Measurements from ENCODE around the gene DNAJC8.

Gene DNAJC8

DNA sequence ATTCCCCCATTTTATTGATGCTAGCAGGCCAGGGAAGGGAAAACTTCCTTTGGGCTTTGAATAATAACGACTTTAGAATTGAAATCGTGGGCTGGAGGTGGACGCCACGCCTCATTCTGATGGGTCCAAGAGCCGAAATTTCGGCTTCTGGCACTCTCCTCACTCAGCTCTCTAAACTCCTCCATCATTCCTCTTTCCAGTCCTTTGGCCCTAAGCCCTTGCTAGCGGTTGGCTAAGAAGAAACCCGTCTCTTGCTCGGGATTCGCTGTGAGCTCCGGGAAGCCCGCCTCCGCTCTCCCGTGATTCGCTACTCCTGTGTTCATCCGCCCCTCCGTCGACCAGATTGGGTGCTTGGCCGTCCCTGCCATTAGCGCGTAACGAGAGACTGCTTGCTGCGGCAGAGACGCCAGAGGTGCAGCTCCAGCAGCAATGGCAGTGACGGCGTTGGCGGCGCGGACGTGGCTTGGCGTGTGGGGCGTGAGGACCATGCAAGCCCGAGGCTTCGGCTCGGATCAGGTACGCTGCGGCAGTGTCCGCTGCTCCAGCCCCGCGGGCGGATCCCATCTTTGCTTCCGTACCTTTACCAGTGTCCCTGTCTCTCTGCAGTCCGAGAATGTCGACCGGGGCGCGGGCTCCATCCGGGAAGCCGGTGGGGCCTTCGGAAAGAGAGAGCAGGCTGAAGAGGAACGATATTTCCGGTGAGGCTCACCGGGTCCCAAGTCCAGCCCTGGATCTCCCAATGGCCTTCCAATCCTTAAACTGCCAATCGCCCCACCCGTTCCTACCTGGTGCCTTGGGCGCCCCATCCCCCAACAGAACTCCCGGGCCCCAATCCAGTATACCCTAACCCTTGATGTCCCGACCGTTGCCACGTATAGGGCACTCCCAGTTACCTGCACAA lies 3.2 kb upstream of the DNAJC8 start, which contains the start of gene ATP5IF1:
ATP5IF1 (plus strand) TSS at position 370 of the 901 bp plus-strand sequence; CDS start at position 430, 60 bp downstream.
- CTCF ChIA-PET, result interaction anchor here (1.5 to 3.2 kb wide), 3 partner anchors 13 to 93 kb away, joined by 4 to 12 read pairs (median 8); partner anchors contain the start of gene MED18
- Histone ChIP-seq H3K27ac (ENCODE audit: insufficient read depth in 1 of 2, low read depth in 1 of 2, low read length in 2 of 2, poor library complexity in 1 of 2, severe bottlenecking in 2 of 2) (peak within 1 kb of the TSS; percentile 69 to 88), H3K36me3 (ENCODE audit: control insufficient read depth in 4 of 4, insufficient read depth in 4 of 4, low read length in 3 of 4) (peaks cover 2 to 19% (median 12%) of the 10 kb centered on the region in 4 experiments), H3K9me3 (ENCODE audit: control extremely low read depth in 1 of 5, control insufficient read depth in 4 of 5, insufficient read depth in 2 of 5, low read depth in 1 of 5, low read length in 4 of 5) (no peaks in the 10 kb centered on the region), H3K4me1 (ENCODE audit: control extremely low read depth in 1 of 4, control insufficient read depth in 4 of 4, insufficient read depth in 4 of 4, low read length in 3 of 4) (peaks cover 16 to 43% (median 30%) of the 10 kb centered on the region in 4 experiments), H3K27me3 (replicated peaks in 2 of 5; ENCODE audit: control insufficient read depth in 4 of 5, insufficient read depth in 5 of 5, low read length in 4 of 5) (no peaks in the 10 kb centered on the region), H3K4me3 (ENCODE audit: control insufficient read depth in 1 of 7, extremely low read depth in 1 of 7, insufficient read depth in 4 of 7, low read depth in 2 of 7, low read length in 6 of 7) (peak within 1 kb of the TSS; percentile 73 to 99 (median 96))
- peak; percentile 97 to 98 (median 98) for DNase-seq
- WGBS (ENCODE audit: insufficient coverage), result 0% methylated on average over 46 of the region's 60 CpGs
- POLR2A ChIA-PET, result no interaction called here

DNA sequence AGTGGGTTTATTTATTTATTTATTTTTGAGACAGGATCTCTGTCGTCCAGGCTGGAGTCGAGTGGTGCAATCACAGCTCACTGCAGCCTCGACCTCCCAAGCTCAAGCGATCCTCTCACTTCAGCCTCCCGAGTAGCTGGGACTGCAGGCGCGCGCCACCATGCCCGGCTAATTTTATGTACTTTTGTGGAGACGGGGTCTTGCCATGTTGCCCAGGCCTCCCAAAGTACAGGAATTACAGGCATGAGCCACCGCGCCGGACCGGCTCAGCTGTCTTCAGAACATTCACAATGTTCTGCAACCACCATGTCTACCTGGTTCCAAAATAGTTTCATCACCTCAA lies 406 bp upstream of the DNAJC8 start:
- DNase-seq, result no peak
- Histone ChIP-seq H3K27me3 (replicated peaks in 2 of 5; ENCODE audit: control insufficient read depth in 4 of 5, insufficient read depth in 5 of 5, low read length in 4 of 5) (no peaks in the 10 kb centered on the region), H3K9me3 (ENCODE audit: control extremely low read depth in 1 of 5, control insufficient read depth in 4 of 5, insufficient read depth in 2 of 5, low read depth in 1 of 5, low read length in 4 of 5) (no peaks in the 10 kb centered on the region), H3K27ac (ENCODE audit: insufficient read depth in 1 of 2, low read depth in 1 of 2, low read length in 2 of 2, poor library complexity in 1 of 2, severe bottlenecking in 2 of 2) (peak overlapping the region in 1 of 2 experiments; percentile 98), H3K4me1 (ENCODE audit: control extremely low read depth in 1 of 4, control insufficient read depth in 4 of 4, insufficient read depth in 4 of 4, low read length in 3 of 4) (peaks cover 16 to 49% (median 31%) of the 10 kb centered on the region in 4 experiments), H3K4me3 (ENCODE audit: control insufficient read depth in 1 of 7, extremely low read depth in 1 of 7, insufficient read depth in 4 of 7, low read depth in 2 of 7, low read length in 6 of 7) (peak overlapping the region in 4 of 7 experiments; percentile 92 to 100 (median 99)), H3K36me3 (ENCODE audit: control insufficient read depth in 4 of 4, insufficient read depth in 4 of 4, low read length in 3 of 4) (peaks cover 6 to 28% (median 11%) of the 10 kb centered on the region in 4 experiments)
- CTCF ChIA-PET, result interaction anchor here (1.7 kb wide), 1 partner anchor 142 kb away, joined by 4 read pairs; no protein-coding TSS in a partner anchor
- WGBS (ENCODE audit: insufficient coverage), result 71% methylated on average over 10 of the region's 14 CpGs
- POLR2A ChIA-PET, result no interaction called here

DNA sequence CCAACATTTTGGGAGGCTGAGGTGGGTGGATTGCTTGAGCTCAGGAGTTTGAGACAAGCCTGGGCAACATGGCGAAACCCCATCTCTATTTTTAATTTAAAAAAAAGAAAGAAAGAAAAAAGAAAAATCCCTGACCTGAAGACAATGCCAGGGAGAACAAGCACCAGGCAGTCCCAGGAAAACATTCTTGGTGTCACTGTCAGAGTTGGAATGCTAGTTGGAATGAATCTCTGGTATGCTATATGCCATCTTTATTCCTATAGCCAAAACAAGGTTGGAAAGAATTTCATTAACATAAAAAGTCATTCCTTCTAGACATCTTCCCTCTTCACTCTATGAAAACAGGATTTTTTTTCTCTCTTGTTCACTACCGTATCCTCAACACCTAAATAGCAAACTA lies 2.8 kb downstream of the DNAJC8 start:
- CTCF ChIA-PET, result interaction anchor here (0.6 kb wide), 1 partner anchor 456 kb away, joined by 3 read pairs; no protein-coding TSS in a partner anchor

DNA sequence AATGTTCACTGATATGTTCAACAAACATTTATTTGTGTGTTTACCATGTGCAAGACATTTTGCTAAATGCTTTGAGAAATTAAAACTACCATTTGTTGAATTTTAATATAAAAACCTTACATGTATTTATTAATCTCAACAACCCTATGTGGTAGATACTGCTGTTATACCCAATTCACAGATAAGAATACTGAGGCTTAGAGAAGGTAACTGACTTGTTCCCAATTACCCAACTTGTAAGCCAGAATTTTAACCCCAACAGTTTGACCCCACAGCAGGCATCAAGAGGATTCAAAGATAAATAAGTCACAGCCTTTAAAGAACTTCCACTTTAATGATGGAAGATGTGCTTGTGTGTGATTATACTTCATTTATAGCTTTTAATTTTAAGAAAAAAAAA lies 3.7 kb downstream of the DNAJC8 start:
- H3K4me1 ChIP-seq (ENCODE audit: control extremely low read depth in 1 of 4, control insufficient read depth in 4 of 4, insufficient read depth in 4 of 4, low read length in 3 of 4), result peaks cover 6 to 22% (median 18%) of the 10 kb centered on the region in 4 experiments
- CTCF ChIA-PET, result interaction anchor here (0.6 to 0.7 kb wide), 2 partner anchors 129 to 455 kb away, joined by 3 read pairs; no protein-coding TSS in a partner anchor
- no peaks in the 10 kb centered on the region for H3K9me3 ChIP-seq (ENCODE audit: control extremely low read depth in 1 of 5, control insufficient read depth in 4 of 5, insufficient read depth in 2 of 5, low read depth in 1 of 5, low read length in 4 of 5)
- DNase-seq, result no peak
- H3K27ac ChIP-seq (ENCODE audit: insufficient read depth in 1 of 2, low read depth in 1 of 2, low read length in 2 of 2, poor library complexity in 1 of 2, severe bottlenecking in 2 of 2), result no peak overlapping the region
- POLR2A ChIA-PET, result no interaction called here
- H3K36me3 ChIP-seq (ENCODE audit: control insufficient read depth in 4 of 4, insufficient read depth in 4 of 4, low read length in 3 of 4), result peaks cover 10 to 53% (median 29%) of the 10 kb centered on the region in 4 experiments
- no peaks in the 10 kb centered on the region for H3K27me3 ChIP-seq (replicated peaks in 2 of 5; ENCODE audit: control insufficient read depth in 4 of 5, insufficient read depth in 5 of 5, low read length in 4 of 5)
- H3K4me3 ChIP-seq (ENCODE audit: control insufficient read depth in 1 of 7, extremely low read depth in 1 of 7, insufficient read depth in 4 of 7, low read depth in 2 of 7, low read length in 6 of 7), result no peak overlapping the region

More for the DNA sequence above, 2.8 kb downstream of the DNAJC8 start:
- POLR2A ChIA-PET, result no interaction called here
- Histone ChIP-seq H3K4me3 (ENCODE audit: control insufficient read depth in 1 of 7, extremely low read depth in 1 of 7, insufficient read depth in 4 of 7, low read depth in 2 of 7, low read length in 6 of 7) (no peak overlapping the region), H3K4me1 (ENCODE audit: control extremely low read depth in 1 of 4, control insufficient read depth in 4 of 4, insufficient read depth in 4 of 4, low read length in 3 of 4) (peaks cover 6 to 23% (median 18%) of the 10 kb centered on the region in 4 experiments), H3K27me3 (replicated peaks in 2 of 5; ENCODE audit: control insufficient read depth in 4 of 5, insufficient read depth in 5 of 5, low read length in 4 of 5) (no peaks in the 10 kb centered on the region), H3K36me3 (ENCODE audit: control insufficient read depth in 4 of 4, insufficient read depth in 4 of 4, low read length in 3 of 4) (peaks cover 10 to 47% (median 22%) of the 10 kb centered on the region in 4 experiments), H3K9me3 (ENCODE audit: control extremely low read depth in 1 of 5, control insufficient read depth in 4 of 5, insufficient read depth in 2 of 5, low read depth in 1 of 5, low read length in 4 of 5) (no peaks in the 10 kb centered on the region), H3K27ac (ENCODE audit: insufficient read depth in 1 of 2, low read depth in 1 of 2, low read length in 2 of 2, poor library complexity in 1 of 2, severe bottlenecking in 2 of 2) (no peak overlapping the region)
- DNase-seq, result no peak
- WGBS (ENCODE audit: insufficient coverage), result no CpG with 5 or more reads among the region's 2 CpGs

DNA sequence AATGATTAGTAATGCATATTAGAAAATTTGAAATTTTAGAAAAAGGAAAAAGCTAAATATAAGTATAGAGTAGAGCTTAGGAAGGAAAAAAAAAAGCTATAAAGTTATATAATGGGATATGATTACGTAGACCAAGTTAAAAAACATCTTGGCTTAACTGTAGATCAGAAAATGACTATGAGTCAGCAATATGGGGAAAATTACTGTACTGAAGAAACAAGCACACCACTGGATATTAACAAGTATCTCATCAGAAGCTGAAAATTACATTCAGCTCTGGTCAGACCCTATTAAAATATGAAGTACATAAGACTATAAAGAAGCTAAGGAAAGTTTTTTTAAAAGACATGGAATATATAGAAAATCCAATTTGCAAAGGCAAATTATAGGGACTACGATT lies 19.5 kb downstream of the DNAJC8 start:
- ChIA-PET POLR2A (no interaction called here), CTCF (interaction anchor here (0.6 to 12.2 kb wide), 6 partner anchors 11 to 124 kb away, joined by 3 to 164 read pairs (median 5); partner anchors contain the start of gene EYA3)
- no peaks in the 10 kb centered on the region for H3K9me3 ChIP-seq (ENCODE audit: control extremely low read depth in 1 of 5, control insufficient read depth in 4 of 5, insufficient read depth in 2 of 5, low read depth in 1 of 5, low read length in 4 of 5)
- WGBS (ENCODE audit: insufficient coverage), result 100% methylated on average over 1 of the region's 2 CpGs
- no peaks in the 10 kb centered on the region for H3K27me3 ChIP-seq (replicated peaks in 2 of 5; ENCODE audit: control insufficient read depth in 4 of 5, insufficient read depth in 5 of 5, low read length in 4 of 5)
- H3K4me1 ChIP-seq (ENCODE audit: control extremely low read depth in 1 of 4, control insufficient read depth in 4 of 4, insufficient read depth in 4 of 4, low read length in 3 of 4), result peaks cover 0 to 4% (median 0%) of the 10 kb centered on the region in 4 experiments
- DNase-seq, result peak in 2 of 3 donors; percentile 27 to 42
- H3K36me3 ChIP-seq (ENCODE audit: control insufficient read depth in 4 of 4, insufficient read depth in 4 of 4, low read length in 3 of 4), result peaks cover 13 to 54% (median 27%) of the 10 kb centered on the region in 4 experiments
- H3K4me3 ChIP-seq (ENCODE audit: control insufficient read depth in 1 of 7, extremely low read depth in 1 of 7, insufficient read depth in 4 of 7, low read depth in 2 of 7, low read length in 6 of 7), result no peak overlapping the region
- peak overlapping the region in 1 of 2 experiments; percentile 25 for H3K27ac ChIP-seq (ENCODE audit: insufficient read depth in 1 of 2, low read depth in 1 of 2, low read length in 2 of 2, poor library complexity in 1 of 2, severe bottlenecking in 2 of 2)

DNA sequence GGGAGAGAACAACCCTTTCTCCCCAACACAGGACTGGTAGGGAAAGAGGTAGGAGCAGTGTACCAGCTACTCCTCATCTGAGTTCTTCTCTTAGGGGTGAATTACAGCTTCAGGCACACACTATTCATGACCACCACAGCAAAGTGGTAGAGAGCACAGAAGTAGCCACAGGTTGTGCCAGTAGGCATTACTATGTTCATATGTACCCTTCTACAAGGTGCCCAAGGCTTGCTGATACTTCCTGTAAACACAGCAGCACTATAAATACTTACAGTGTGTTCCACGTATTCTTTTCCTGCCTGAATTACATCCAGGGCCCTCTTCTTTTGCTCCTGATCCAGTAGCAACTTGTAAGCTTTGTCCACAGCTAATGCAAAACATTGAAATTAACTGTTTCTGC lies 23.1 kb downstream of the DNAJC8 start:
- 92% methylated on average over 1 of the region's 1 CpG for WGBS (ENCODE audit: insufficient coverage)
- Histone ChIP-seq H3K36me3 (ENCODE audit: control insufficient read depth in 4 of 4, insufficient read depth in 4 of 4, low read length in 3 of 4) (peaks cover 15 to 72% (median 40%) of the 10 kb centered on the region in 4 experiments), H3K27ac (ENCODE audit: insufficient read depth in 1 of 2, low read depth in 1 of 2, low read length in 2 of 2, poor library complexity in 1 of 2, severe bottlenecking in 2 of 2) (no peak overlapping the region), H3K27me3 (replicated peaks in 2 of 5; ENCODE audit: control insufficient read depth in 4 of 5, insufficient read depth in 5 of 5, low read length in 4 of 5) (no peaks in the 10 kb centered on the region), H3K4me3 (ENCODE audit: control insufficient read depth in 1 of 7, extremely low read depth in 1 of 7, insufficient read depth in 4 of 7, low read depth in 2 of 7, low read length in 6 of 7) (no peak overlapping the region), H3K9me3 (ENCODE audit: control extremely low read depth in 1 of 5, control insufficient read depth in 4 of 5, insufficient read depth in 2 of 5, low read depth in 1 of 5, low read length in 4 of 5) (no peaks in the 10 kb centered on the region), H3K4me1 (ENCODE audit: control extremely low read depth in 1 of 4, control insufficient read depth in 4 of 4, insufficient read depth in 4 of 4, low read length in 3 of 4) (peaks cover 0 to 4% (median 0%) of the 10 kb centered on the region in 4 experiments)
- ChIA-PET POLR2A (interaction anchor here (0.8 to 1.3 kb wide), 2 partner anchors 118 to 121 kb away, joined by 3 to 4 read pairs; no protein-coding TSS in a partner anchor), CTCF (interaction anchor here (0.6 to 12.2 kb wide), 25 partner anchors 10 to 209 kb away, joined by 3 to 164 read pairs (median 4); partner anchors contain the start of genes EYA3 and PTAFR)
- no peak for DNase-seq
